DMS 273 (cell line): ENCODE measurements around the gene FALEC.

Experiments used
- DNase-seq: peaks from one replicate; lab custom pipeline; 2025; ENCODE audit not compliant: unreplicated experiment; lab: John Stamatoyannopoulos, UW

Gene FALEC

GRCh38 chr1:150511985-150512660 lies 3.4 kb upstream of the FALEC start:
- DNase-seq, result no peak

- DNase-seq, result no peak
Observed at GRCh38 chr1:150512846-150513245, 2.7 kb upstream of the FALEC start.

GRCh38 chr1:150513351-150513791 lies 2.2 kb upstream of the FALEC start:
- peak; percentile 100 for DNase-seq

- no peak for DNase-seq
Observed at GRCh38 chr1:150514260-150514659, 1.3 kb upstream of the FALEC start.

GRCh38 chr1:150514913-150515327 lies 632 bp upstream of the FALEC start:
- no peak for DNase-seq

GRCh38 chr1:150516050-150516591 lies 569 bp downstream of the FALEC start:
- DNase-seq, result peak; percentile 99

- DNase-seq, result peak; percentile 98
Observed at GRCh38 chr1:150516616-150517015, 1.1 kb downstream of the FALEC start.

GRCh38 chr1:150521196-150521968 lies 5.8 kb downstream of the FALEC start:
- no peak for DNase-seq

GRCh38 chr1:150525348-150525747 lies 9.8 kb downstream of the FALEC start:
- no peak for DNase-seq

GRCh38 chr1:150528196-150528595 lies 12.6 kb downstream of the FALEC start:
- DNase-seq, result no peak

- no peak for DNase-seq
Observed at GRCh38 chr1:150529017-150529416, 13.5 kb downstream of the FALEC start.

- no peak for DNase-seq
Observed at GRCh38 chr1:150530491-150531159, 15.1 kb downstream of the FALEC start.

- DNase-seq, result no peak
Observed at GRCh38 chr1:150532860-150533259, 17.3 kb downstream of the FALEC start.

GRCh38 chr1:150534002-150534401 lies 18.4 kb downstream of the FALEC start:
- no peak for DNase-seq

- DNase-seq, result no peak
Observed at GRCh38 chr1:150535511-150536287, 20.1 kb downstream of the FALEC start.

- no peak for DNase-seq
Observed at GRCh38 chr1:150536836-150537731, 21.5 kb downstream of the FALEC start.

- no peak for DNase-seq
Observed at GRCh38 chr1:150537732-150538684, 22.5 kb downstream of the FALEC start.

- no peak for DNase-seq
Observed at GRCh38 chr1:150543500-150544143, 28.1 kb downstream of the FALEC start.
